B cell (primary cell): Measurements from ENCODE around the gene TNIK. TPM values are rescaled to one million over a fixed set of nuclear protein-coding genes. Genes with fewer than 3 reads are reported as not detected.

Experiments used
- ATAC-seq: fragments of 200-7000 bp; cut with Tn5 transposase; one replicate; pipeline ENCODE4 v1.10.0; 2021; ENCODE audit warnings: low read depth, mild to moderate bottlenecking, moderate number of reproducible peaks, moderate library complexity
- CTCF ChIA-PET: fragments of 350-600 bp; sonication (Branson Sonifier 250); formaldehyde crosslinking; loops from one replicate; lab custom pipeline; 2021; ENCODE audit warnings: antibody characterized with exemption, inconsistent platforms; lab: Charles Lee
- POLR2A ChIA-PET: fragments of 350-600 bp; sonication (Branson Sonifier 250); formaldehyde crosslinking; loops from one replicate; lab custom pipeline; 2021; ENCODE audit warnings: antibody characterized with exemption; lab: Charles Lee
- DNase-seq: peaks from one replicate; pipeline ENCODE4 v3.0.0; 2013
- H2AFZ ChIP-seq: 2 replicates; pipeline ENCODE4 v1.6.1; 2012; ENCODE audit warnings: mild to moderate bottlenecking, low read depth, low read length; ENCODE audit not compliant: insufficient read depth, poor library complexity, severe bottlenecking
- H3K27ac ChIP-seq, 2 donors: 1 replicate in 1 of 2; 2 replicates in 1 of 2; pipeline ENCODE4 v1.5.1; 2012 to 2013; ENCODE audit warnings: low read length in 2 of 2, mild to moderate bottlenecking in 2 of 2, moderate library complexity in 1 of 2
- H3K27me3 ChIP-seq, 4 experiments: fragments of 200-600 bp in 1 of 4; sonication (generic) in 1 of 4; replicated peaks in 1 of 4; 1 replicate in 2 of 4; 2 replicates in 2 of 4; pipeline versions ENCODE4 v1.6.1 to v1.7.0; 2013 to 2016; ENCODE audit warnings: low read length in 3 of 4, mild to moderate bottlenecking in 2 of 4, mixed read lengths in 1 of 4, moderate library complexity in 1 of 4; ENCODE audit not compliant: insufficient read depth in 4 of 4, control insufficient read depth in 3 of 4; ENCODE audit errors: control extremely low read depth in 1 of 4
- H3K36me3 ChIP-seq, 2 experiments: replicated peaks in 1 of 2; 1 replicate in 1 of 2; 2 replicates in 1 of 2; pipeline versions ENCODE4 v1.6.1 to v1.7.1; 2013; ENCODE audit warnings: low read length in 1 of 2; ENCODE audit not compliant: insufficient read depth in 2 of 2, control insufficient read depth in 1 of 2; ENCODE audit errors: control extremely low read depth in 1 of 2, extremely low read depth in 1 of 2
- H3K4me1 ChIP-seq, 2 donors: fragments of 200-600 bp in 1 of 2; sonication (generic) in 1 of 2; 1 replicate in 1 of 2; 2 replicates in 1 of 2; pipeline versions ENCODE4 v1.5.1 to v1.6.1; 2013 to 2017; ENCODE audit warnings: low read length in 2 of 2; ENCODE audit not compliant: control insufficient read depth in 2 of 2, insufficient read depth in 2 of 2
- H3K4me2 ChIP-seq: replicated peaks from 2 replicates; pipeline ENCODE3; 2012; ENCODE audit warnings: mild to moderate bottlenecking, low read depth, low read length; ENCODE audit not compliant: poor library complexity, severe bottlenecking
- H3K4me3 ChIP-seq, 5 experiments: fragments of 200-600 bp in 1 of 5; sonication (generic) in 1 of 5; 1 replicate in 3 of 5; 2 replicates in 2 of 5; pipeline versions ENCODE4 v1.5.1 to v1.7.0; 2011 to 2016; ENCODE audit warnings: low read length in 4 of 5, mild to moderate bottlenecking in 4 of 5, low read depth in 2 of 5, control low read depth in 1 of 5, moderate library complexity in 1 of 5; ENCODE audit not compliant: insufficient read depth in 1 of 5; ENCODE audit errors: control extremely low read depth in 1 of 5, extremely low read depth in 1 of 5
- H3K79me2 ChIP-seq: fragments of 200-600 bp; sonication (generic); one replicate; pipeline ENCODE4 v1.6.0; 2016; ENCODE audit warnings: low read length; ENCODE audit not compliant: control insufficient read depth, insufficient read depth
- H3K9ac ChIP-seq: fragments of 200-600 bp; sonication (generic); 2 replicates; pipeline ENCODE4 v1.6.1; 2017; ENCODE audit warnings: mild to moderate bottlenecking, low read length, moderate library complexity
- H3K9me3 ChIP-seq, 3 donors: one replicate each; pipeline versions ENCODE4 v1.6.1 to v1.7.1; 2013; ENCODE audit warnings: low read length in 2 of 3; ENCODE audit not compliant: control insufficient read depth in 2 of 3, insufficient read depth in 1 of 3; ENCODE audit errors: control extremely low read depth in 1 of 3
- H4K20me1 ChIP-seq: 2 replicates; pipeline ENCODE4 v1.6.0; 2012; ENCODE audit warnings: mild to moderate bottlenecking, low read length; ENCODE audit not compliant: insufficient read depth, control insufficient read depth, poor library complexity, severe bottlenecking
- H3K27ac Mint-ChIP-seq: one replicate; pipeline ENCODE4 v1.8.0; 2021; ENCODE audit warnings: mixed read lengths
- H3K27me3 Mint-ChIP-seq: one replicate; pipeline ENCODE4 v1.8.0; 2021; ENCODE audit warnings: mixed read lengths
- H3K4me1 Mint-ChIP-seq: one replicate; pipeline ENCODE4 v1.8.0; 2021; ENCODE audit warnings: mixed read lengths
- H3K4me3 Mint-ChIP-seq: one replicate; pipeline ENCODE4 v1.8.0; 2021; ENCODE audit warnings: mixed read lengths
- H3K9me3 Mint-ChIP-seq: one replicate; pipeline ENCODE4 v1.8.0; 2022; ENCODE audit warnings: mixed read lengths; ENCODE audit not compliant: insufficient read depth
- CTCF ChIP-seq: fragments of 200-600 bp; IDR thresholded peaks from one replicate; pipeline ENCODE4 v1.8.0; 2022; ENCODE audit warnings: antibody characterized with exemption, mild to moderate bottlenecking
- EZH2 ChIP-seq: IDR thresholded peaks from 2 replicates; pipeline ENCODE4 v1.6.1; 2012; ENCODE audit warnings: borderline replicate concordance, low read depth, mild to moderate bottlenecking, moderate library complexity, low read length; ENCODE audit not compliant: insufficient read depth, poor library complexity, severe bottlenecking
- WGBS: methylation state at CpG from one replicate; pipeline ENCODE4 v1.1.5; 2013; ENCODE audit warnings: missing lambda C conversion rate; ENCODE audit not compliant: insufficient coverage; 5-methylcytosine and 5-hydroxymethylcytosine counted together
- intact Hi-C: fragments of 100-400 bp; cut with micrococcal nuclease; formaldehyde crosslinking; loops from one replicate; pipeline ENCODE4 v1.10.0; 2022
- polyA plus RNA-seq: library from polyadenylated mRNA; depleted of rRNA; stranded (reverse); fragments of >200 nt; gene quantifications from 2 replicates; pipeline ENCODE4 v1.2.3, GENCODE V29; 2012
- total RNA-seq, 2 donors: library from RNA; stranded (reverse); fragments of 120-200 nt in 1 of 2; gene quantifications; 1 replicate in 1 of 2; 2 replicates in 1 of 2; pipeline versions ENCODE4 v1.2.3 to v1.2.4, GENCODE V29; 2013 to 2022

TNIK gene
- total and polyA plus RNA-seq, 2 donors (not counting 1 experiment from before 2014, with no cell fraction given) = 0.66 to 7.7 TPM

GRCh38 chr3:171046760-171047159 is 413.4 kb downstream of the TNIK start:
- ChIA-PET POLR2A (no interaction called here), CTCF (interaction anchor here (0.9 to 5.3 kb wide), 2 partner anchors 519 to 1295 kb away, joined by 3 to 52 read pairs; no protein-coding TSS in a partner anchor)
- 93% methylated on average over 3 of the region's 4 CpGs for WGBS
- H3K27ac Mint-ChIP-seq = no peak overlapping the region
- H3K27me3 Mint-ChIP-seq = peaks cover 7% of the 10 kb centered on the region
- Histone ChIP-seq H3K27ac (no peak overlapping the region), H3K36me3 (no peaks in the 10 kb centered on the region), H3K9me3 (no peaks in the 10 kb centered on the region), H4K20me1 (no peaks in the 10 kb centered on the region), H3K79me2 (no peaks in the 10 kb centered on the region), H3K4me3 (no peak overlapping the region), H3K4me2 (no peak overlapping the region), H3K9ac (no peak overlapping the region), H2AFZ (no peak overlapping the region), H3K27me3 (no peaks in the 10 kb centered on the region), H3K4me1 (no peaks in the 10 kb centered on the region)
- intact Hi-C loops = no loop called here
- DNase-seq (no peak), ATAC-seq (no peak)
- H3K4me3 Mint-ChIP-seq = no peak overlapping the region
- no peaks in the 10 kb centered on the region for H3K4me1 Mint-ChIP-seq
- no peaks in the 10 kb centered on the region for H3K9me3 Mint-ChIP-seq
- TF ChIP-seq CTCF (no peak), EZH2 (no peak)

- Mint-ChIP-seq H3K4me1 (no peaks in the 10 kb centered on the region), H3K27me3 (peaks cover 7% of the 10 kb centered on the region), H3K9me3 (no peaks in the 10 kb centered on the region), H3K27ac (no peak overlapping the region), H3K4me3 (no peak overlapping the region)
- Histone ChIP-seq H3K4me2 (no peak overlapping the region), H2AFZ (no peak overlapping the region), H3K27ac (no peak overlapping the region), H3K4me3 (no peak overlapping the region), H3K9ac (no peak overlapping the region), H3K79me2 (no peaks in the 10 kb centered on the region), H4K20me1 (no peaks in the 10 kb centered on the region), H3K4me1 (no peaks in the 10 kb centered on the region), H3K27me3 (no peaks in the 10 kb centered on the region), H3K9me3 (no peaks in the 10 kb centered on the region), H3K36me3 (no peaks in the 10 kb centered on the region)
- WGBS = 90% methylated on average over 10 of the region's 14 CpGs
- ChIA-PET CTCF (interaction anchor here (0.7 kb wide), 1 partner anchor 516 kb away, joined by 3 read pairs; no protein-coding TSS in a partner anchor), POLR2A (no interaction called here)
- no peak for ATAC-seq
- no peak for TF ChIP-seq EZH2
- TF ChIP-seq CTCF = no peak
- no peak for DNase-seq
- intact Hi-C loops = no loop called here
Measured at GRCh38 chr3:171044835-171045793, 415.1 kb downstream of the TNIK start.
